ENCODE data around the gene DNASE2.

DNASE2 gene

DNA sequence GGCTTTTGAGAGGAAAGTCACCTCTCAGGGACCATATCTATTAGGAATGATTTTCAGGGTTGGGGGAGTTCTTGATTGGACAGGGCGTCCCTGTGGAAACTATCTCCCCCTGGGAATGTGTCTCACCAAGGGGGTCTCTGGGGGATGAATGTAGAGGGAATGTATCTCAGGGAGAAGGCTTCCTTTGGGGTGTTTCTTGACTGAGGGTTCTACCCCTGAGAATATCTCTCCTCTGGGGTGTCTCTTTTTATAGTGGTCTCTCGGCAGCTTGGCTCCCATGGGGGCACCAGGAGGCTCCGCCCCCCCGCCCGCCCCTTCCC, 47.9 kb downstream of the DNASE2 start:
- no peaks in the 10 kb centered on the region for H4K20me1 ChIP-seq (ENCODE audit: low read depth, low read length)
- no peaks in the 10 kb centered on the region for H3K9me2 ChIP-seq (replicated peaks; ENCODE audit: insufficient read depth, low read length)
- H3K9me3 ChIP-seq (ENCODE audit: insufficient read depth, low read length): no peaks in the 10 kb centered on the region
- peak overlapping the region; percentile 54 for H3K4me3 ChIP-seq (ENCODE audit: insufficient read depth, low read length, poor library complexity, severe bottlenecking)
- no peaks in the 10 kb centered on the region for H3K36me3 ChIP-seq (ENCODE audit: low read length)
- H3K27me3 ChIP-seq (ENCODE audit: low read length): no peaks in the 10 kb centered on the region
- H3K4me2 ChIP-seq (ENCODE audit: low read depth, low read length, poor library complexity, severe bottlenecking): peak overlapping the region; percentile 69
- H3K9ac ChIP-seq (ENCODE audit: low read length): peak overlapping the region; percentile 46
- TF ChIP-seq, protein P1, sequence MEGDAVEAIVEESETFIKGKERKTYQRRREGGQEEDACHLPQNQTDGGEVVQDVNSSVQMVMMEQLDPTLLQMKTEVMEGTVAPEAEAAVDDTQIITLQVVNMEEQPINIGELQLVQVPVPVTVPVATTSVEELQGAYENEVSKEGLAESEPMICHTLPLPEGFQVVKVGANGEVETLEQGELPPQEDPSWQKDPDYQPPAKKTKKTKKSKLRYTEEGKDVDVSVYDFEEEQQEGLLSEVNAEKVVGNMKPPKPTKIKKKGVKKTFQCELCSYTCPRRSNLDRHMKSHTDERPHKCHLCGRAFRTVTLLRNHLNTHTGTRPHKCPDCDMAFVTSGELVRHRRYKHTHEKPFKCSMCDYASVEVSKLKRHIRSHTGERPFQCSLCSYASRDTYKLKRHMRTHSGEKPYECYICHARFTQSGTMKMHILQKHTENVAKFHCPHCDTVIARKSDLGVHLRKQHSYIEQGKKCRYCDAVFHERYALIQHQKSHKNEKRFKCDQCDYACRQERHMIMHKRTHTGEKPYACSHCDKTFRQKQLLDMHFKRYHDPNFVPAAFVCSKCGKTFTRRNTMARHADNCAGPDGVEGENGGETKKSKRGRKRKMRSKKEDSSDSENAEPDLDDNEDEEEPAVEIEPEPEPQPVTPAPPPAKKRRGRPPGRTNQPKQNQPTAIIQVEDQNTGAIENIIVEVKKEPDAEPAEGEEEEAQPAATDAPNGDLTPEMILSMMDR (IDR thresholded peaks at IDR 0.05; ENCODE audit: insufficient read depth, low read length, poor library complexity, severe bottlenecking): no peak
- no peak for TF ChIP-seq EZH2phosphoT487 (conservative IDR thresholded peaks at IDR 0.05; ENCODE audit: low read length)
- peaks cover 13% of the 10 kb centered on the region for H3F3A ChIP-seq (ENCODE audit: insufficient read depth)
- no peak overlapping the region for H3K27ac ChIP-seq (ENCODE audit: low read depth, low read length)
- no peak overlapping the region for H2AFZ ChIP-seq (ENCODE audit: low read depth, low read length, severe bottlenecking)
- H3K79me2 ChIP-seq (ENCODE audit: insufficient read depth, low read length): no peaks in the 10 kb centered on the region

DNA sequence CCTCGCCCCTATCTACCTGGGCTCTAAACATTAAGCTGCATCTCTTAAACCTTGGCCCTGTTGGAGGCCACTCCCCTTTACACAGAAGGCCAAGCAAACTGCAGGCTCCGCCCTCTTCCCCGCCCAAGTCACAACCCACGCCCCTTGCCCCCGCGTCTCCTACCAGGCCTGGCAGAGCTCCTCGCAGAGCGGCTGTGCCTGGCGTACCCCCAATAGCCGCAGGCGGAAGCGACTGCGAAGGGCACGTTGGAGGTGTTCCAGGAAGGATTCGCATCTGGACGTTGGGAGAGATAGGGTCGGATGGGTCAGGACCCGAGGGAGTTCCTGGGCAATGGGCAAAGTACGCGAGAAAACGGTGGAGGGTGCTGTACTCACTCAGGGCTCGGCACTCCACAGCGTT, 52.8 kb downstream of the DNASE2 start:
- Histone ChIP-seq H4K20me1 (ENCODE audit: low read depth, low read length) (no peaks in the 10 kb centered on the region), H2AFZ (ENCODE audit: low read depth, low read length, severe bottlenecking) (peak overlapping the region; percentile 44), H3K36me3 (ENCODE audit: low read length) (no peaks in the 10 kb centered on the region)

DNA sequence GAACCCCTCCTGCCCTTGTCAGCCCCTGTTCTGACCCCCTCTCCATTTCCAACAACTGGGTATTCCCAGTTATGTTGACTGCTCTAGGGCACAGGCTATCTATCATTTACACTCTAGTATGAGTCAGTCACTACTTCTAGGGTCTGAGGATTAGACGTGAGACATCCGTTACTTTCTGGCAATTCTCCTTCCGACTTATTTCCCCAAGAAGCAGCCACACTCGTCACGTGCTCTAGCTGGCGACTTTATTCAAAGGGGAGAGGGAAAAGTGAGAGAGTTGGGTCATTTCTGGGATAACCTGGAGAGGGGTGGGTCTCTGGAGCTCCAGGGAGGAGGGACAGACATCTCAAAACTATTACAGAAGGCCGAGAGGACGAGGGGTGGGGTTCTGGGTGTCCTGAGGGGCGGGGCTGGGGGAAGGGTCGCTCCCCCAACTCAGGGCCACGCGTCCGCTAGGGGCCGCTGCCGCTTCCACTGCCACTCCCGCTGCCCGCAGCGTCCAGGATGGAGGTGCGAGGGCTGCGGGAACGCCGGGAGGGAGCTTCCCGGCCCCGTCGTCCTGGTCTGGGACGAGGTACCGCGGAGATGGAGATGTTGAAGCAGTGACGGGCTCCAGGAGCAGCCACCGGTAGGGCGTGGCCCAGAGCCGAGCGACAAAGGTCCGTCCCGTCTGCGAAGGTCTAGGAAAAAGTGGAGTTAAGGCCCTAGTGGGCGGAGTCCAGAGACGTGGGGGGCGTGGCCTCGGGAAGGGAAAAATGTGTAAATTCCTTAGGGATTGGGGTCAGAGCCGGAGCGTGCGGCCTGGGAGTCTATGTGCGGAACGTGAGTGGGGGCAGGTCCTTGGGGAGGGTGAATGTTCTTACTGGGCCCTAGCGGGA, 55.8 kb downstream of the DNASE2 start:
- no peak overlapping the region for H3K9ac ChIP-seq (ENCODE audit: low read length)
- TF ChIP-seq, protein P1 (IDR thresholded peaks at IDR 0.05; ENCODE audit: insufficient read depth, low read length, poor library complexity, severe bottlenecking): peak; percentile 12
- TF ChIP-seq EZH2phosphoT487 (conservative IDR thresholded peaks at IDR 0.05; ENCODE audit: low read length): no peak
- no peaks in the 10 kb centered on the region for H3K79me2 ChIP-seq (ENCODE audit: insufficient read depth, low read length)
- no peaks in the 10 kb centered on the region for H3K9me2 ChIP-seq (replicated peaks; ENCODE audit: insufficient read depth, low read length)
- no peaks in the 10 kb centered on the region for H4K20me1 ChIP-seq (ENCODE audit: low read depth, low read length)
- no peak overlapping the region for H2AFZ ChIP-seq (ENCODE audit: low read depth, low read length, severe bottlenecking)
- no peak overlapping the region for H3K4me2 ChIP-seq (ENCODE audit: low read depth, low read length, poor library complexity, severe bottlenecking)
- no peaks in the 10 kb centered on the region for H3K9me3 ChIP-seq (ENCODE audit: insufficient read depth, low read length)
- H3K27me3 ChIP-seq (ENCODE audit: low read length): no peaks in the 10 kb centered on the region
- H3K36me3 ChIP-seq (ENCODE audit: low read length): no peaks in the 10 kb centered on the region
- no peak overlapping the region for H3K27ac ChIP-seq (ENCODE audit: low read depth, low read length)
- no peak overlapping the region for H3K4me3 ChIP-seq (ENCODE audit: insufficient read depth, low read length, poor library complexity, severe bottlenecking)
- H3F3A ChIP-seq (ENCODE audit: insufficient read depth): no peaks in the 10 kb centered on the region

More for the DNA sequence above, 52.8 kb downstream of the DNASE2 start:
- TF ChIP-seq, protein P1 (IDR thresholded peaks at IDR 0.05; ENCODE audit: insufficient read depth, low read length, poor library complexity, severe bottlenecking): no peak
- TF ChIP-seq EZH2phosphoT487 (conservative IDR thresholded peaks at IDR 0.05; ENCODE audit: low read length): no peak
- Histone ChIP-seq H3K9me2 (replicated peaks; ENCODE audit: insufficient read depth, low read length) (no peaks in the 10 kb centered on the region), H3K27me3 (ENCODE audit: low read length) (no peaks in the 10 kb centered on the region), H3K9ac (ENCODE audit: low read length) (peak overlapping the region; percentile 38), H3F3A (ENCODE audit: insufficient read depth) (peaks cover 6% of the 10 kb centered on the region; the same call in 1 of the 2 replicates), H3K27ac (ENCODE audit: low read depth, low read length) (no peak overlapping the region), H3K4me2 (ENCODE audit: low read depth, low read length, poor library complexity, severe bottlenecking) (peak overlapping the region; percentile 38), H3K79me2 (ENCODE audit: insufficient read depth, low read length) (no peaks in the 10 kb centered on the region), H3K4me3 (ENCODE audit: insufficient read depth, low read length, poor library complexity, severe bottlenecking) (no peak overlapping the region), H3K9me3 (ENCODE audit: insufficient read depth, low read length) (no peaks in the 10 kb centered on the region)
